ENCODE results near the gene STRBP.

Gene STRBP

DNA sequence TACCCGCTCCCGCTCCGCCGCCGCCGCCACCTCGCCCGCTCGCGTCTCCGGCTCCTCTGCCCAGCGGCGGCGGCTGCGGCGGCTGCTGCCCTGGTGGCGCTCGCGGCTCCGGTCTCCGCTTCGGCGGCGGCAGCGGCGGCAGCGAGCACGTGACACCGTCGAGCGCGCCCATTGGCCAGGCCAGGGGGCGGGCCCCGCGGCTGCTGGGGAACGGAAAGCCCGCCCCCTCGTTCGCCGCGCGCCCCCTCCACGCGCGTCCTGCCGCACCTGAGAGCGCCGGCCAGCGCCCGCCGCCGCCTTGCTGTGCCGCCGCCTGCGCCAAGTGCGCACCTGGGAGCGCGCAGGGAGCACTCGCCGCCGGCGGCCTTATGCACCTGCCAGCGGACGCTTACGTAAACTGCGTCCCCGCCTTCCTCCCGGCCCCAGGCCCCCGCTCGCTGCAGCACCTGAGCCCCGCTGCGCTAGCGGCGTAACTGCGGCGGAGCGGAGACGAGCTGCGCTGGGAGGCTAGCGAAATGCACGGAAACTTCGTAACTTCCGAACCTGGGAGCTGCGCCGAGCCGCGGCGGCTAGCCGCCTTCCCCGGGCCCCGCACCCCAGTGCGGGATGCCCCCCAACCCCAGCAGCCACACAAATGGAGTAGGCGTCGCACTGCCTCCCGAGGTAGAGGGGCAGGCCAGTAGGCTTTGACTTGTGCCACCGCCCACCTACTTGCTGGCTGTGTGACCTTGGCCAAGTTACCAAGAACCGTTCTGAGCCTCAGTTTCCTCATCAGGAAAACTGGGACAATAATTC is at the start of gene STRBP:
TSS of gene STRBP (minus strand) at position 122 of the 795 bp plus-strand sequence. CDS start 84,452 bp downstream, outside the sequence.
- FAIRE-seq (no peak), DNase-seq (ENCODE audit: insufficient read length, low spot score) (peak; percentile 92)
- TF ChIP-seq, protein P1, sequence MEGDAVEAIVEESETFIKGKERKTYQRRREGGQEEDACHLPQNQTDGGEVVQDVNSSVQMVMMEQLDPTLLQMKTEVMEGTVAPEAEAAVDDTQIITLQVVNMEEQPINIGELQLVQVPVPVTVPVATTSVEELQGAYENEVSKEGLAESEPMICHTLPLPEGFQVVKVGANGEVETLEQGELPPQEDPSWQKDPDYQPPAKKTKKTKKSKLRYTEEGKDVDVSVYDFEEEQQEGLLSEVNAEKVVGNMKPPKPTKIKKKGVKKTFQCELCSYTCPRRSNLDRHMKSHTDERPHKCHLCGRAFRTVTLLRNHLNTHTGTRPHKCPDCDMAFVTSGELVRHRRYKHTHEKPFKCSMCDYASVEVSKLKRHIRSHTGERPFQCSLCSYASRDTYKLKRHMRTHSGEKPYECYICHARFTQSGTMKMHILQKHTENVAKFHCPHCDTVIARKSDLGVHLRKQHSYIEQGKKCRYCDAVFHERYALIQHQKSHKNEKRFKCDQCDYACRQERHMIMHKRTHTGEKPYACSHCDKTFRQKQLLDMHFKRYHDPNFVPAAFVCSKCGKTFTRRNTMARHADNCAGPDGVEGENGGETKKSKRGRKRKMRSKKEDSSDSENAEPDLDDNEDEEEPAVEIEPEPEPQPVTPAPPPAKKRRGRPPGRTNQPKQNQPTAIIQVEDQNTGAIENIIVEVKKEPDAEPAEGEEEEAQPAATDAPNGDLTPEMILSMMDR (IDR thresholded peaks at IDR 0.05; ENCODE audit: insufficient read depth, missing control alignments) = peak; percentile 5

DNA sequence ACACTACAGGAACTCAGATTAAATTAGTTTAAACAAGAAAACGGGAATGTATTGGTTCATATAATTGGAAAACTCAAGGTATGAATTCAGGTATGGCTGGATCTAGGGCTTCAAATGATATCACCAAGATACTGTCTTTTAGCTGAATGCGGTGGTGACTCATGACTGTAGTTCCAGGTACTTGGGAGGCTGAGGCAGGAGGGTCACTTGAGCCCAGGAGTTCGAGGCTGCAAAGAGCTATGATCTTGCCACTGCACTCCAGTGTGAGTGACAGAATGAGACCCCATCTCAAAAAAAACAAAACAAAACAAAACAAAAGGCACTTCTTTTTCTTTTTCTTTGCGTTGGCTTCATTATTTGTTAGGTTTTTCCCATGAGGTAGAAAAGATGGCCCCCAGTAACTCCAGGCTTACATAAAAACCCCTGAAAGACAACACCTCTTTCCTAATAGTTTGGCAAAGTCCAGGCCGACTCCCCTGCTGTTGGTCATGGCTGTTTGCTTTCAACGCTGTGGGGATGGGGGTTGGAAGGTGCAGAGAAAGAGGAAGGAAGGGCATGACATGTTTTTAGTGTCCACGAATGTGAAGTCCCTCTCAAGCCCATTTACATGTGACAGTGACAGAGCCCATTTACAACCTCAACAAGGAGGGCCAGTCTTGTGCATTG is 47.8 kb upstream of the STRBP start:
- FAIRE-seq = no peak
- DNase-seq (ENCODE audit: insufficient read length, low spot score) = no peak

DNA sequence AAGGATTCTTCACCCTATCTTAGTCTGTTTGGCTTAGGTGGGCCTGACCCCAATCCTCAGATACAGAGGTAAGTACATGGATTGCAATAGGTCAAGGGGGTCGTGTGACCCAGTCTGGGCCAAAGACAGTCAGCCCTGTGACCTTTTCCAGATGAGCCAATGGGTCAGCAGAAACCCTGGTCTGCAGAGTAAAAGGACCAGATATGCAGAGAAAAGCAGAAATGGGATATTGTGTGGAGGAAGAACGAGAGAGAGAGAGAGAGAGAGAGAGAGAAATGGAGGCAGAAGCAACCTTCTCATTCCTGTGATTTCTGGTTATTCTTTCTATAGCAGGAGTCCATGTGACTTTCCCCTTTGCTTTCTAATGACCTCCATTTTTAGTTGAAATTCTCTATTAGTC is 47.2 kb upstream of the STRBP start:
- DNase-seq (ENCODE audit: insufficient read length, low spot score) (no peak), FAIRE-seq (no peak)
- TF ChIP-seq, protein P1 (IDR thresholded peaks at IDR 0.05; ENCODE audit: insufficient read depth, missing control alignments) = no peak

More for the DNA sequence above, 47.8 kb upstream of the STRBP start:
- TF ChIP-seq, protein P1 (IDR thresholded peaks at IDR 0.05; ENCODE audit: insufficient read depth, missing control alignments) = no peak

DNA sequence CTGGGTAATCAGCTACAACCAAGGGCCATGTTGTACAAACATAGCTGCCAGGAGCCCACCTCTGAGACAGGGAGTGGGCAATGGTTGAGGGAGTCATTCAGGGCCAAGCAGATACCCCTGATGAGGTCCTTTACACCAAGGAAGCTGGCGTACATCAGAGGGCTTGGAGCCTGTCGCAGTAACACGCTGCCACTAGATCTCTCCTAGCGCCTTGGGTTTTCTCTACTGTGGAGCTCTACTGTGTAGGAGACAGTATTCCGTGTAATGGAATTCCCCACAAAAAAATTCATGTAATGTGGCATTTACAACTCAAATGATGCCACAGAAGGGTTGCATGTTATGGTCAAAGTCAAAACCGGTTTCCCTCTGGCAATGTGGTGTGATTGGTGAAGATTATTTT is 46.2 kb upstream of the STRBP start:
- no peak for FAIRE-seq
- TF ChIP-seq, protein P1 (IDR thresholded peaks at IDR 0.05; ENCODE audit: insufficient read depth, missing control alignments) = no peak
- DNase-seq (ENCODE audit: insufficient read length, low spot score) = no peak

DNA sequence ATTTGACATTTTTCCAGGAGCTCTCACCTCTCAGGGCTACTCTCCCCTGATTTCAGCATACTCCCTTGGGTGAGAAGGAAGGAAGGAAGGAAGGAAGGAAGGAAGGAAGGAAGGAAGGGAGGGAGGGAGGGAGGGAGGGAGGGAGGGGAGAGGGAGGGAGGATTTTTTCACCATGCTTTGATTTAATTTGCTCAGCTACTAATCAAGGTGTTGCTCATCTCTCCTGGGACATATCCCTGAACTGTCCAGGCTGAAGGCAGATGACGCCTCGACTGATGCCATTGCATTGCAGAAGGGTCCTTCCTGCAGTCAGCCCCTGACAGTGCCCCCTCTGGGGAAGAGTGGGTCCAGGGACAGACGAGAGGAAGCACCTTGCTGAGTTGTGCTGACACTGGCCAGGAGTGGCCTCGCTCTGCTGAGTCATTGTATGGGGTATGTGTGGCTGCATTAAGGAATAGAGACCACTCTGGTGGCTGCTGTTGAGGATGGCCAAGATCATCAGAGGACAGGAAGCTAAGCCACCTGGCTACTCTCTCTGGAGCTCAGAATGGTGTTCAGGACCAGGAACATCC is 44.0 kb upstream of the STRBP start:
- TF ChIP-seq, protein P1 (IDR thresholded peaks at IDR 0.05; ENCODE audit: insufficient read depth, missing control alignments) = no peak
- DNase-seq (ENCODE audit: insufficient read length, low spot score) (no peak), FAIRE-seq (no peak)

DNA sequence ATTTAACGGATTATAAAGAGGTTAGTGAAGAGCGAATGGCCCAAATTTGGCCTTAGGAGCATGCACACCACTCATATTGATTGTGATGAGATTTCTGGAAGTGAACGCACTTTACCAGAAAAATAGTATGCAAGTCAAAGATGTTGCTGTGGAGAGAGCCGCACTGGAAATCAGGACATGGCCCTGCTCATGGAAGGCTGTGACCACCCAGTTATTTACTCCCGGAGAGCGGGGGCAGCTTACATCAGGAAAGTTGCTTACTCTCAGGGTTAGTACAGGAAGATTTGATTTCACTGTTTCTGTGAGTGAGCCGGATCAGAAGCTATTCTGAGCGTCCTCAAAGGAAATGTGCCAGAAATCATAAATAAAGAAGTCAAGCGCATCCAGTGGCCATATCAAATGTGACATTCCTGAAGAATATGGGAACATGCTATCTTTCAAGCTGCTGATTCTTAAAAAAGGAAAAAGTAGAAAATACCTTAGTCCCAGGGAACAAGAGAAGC is 42.9 kb upstream of the STRBP start:
- DNase-seq (ENCODE audit: insufficient read length, low spot score) (no peak), FAIRE-seq (no peak)
- TF ChIP-seq, protein P1 (IDR thresholded peaks at IDR 0.05; ENCODE audit: insufficient read depth, missing control alignments) = no peak
